Measurements from ENCODE around the gene ANXA6. TPM values are rescaled to one million over a fixed set of nuclear protein-coding genes. Genes with fewer than 3 reads are reported as not detected.

The ANXA6 gene
- total and polyA plus RNA-seq, 2 experiments from 2014 or later = 122 to 152 TPM

DNA sequence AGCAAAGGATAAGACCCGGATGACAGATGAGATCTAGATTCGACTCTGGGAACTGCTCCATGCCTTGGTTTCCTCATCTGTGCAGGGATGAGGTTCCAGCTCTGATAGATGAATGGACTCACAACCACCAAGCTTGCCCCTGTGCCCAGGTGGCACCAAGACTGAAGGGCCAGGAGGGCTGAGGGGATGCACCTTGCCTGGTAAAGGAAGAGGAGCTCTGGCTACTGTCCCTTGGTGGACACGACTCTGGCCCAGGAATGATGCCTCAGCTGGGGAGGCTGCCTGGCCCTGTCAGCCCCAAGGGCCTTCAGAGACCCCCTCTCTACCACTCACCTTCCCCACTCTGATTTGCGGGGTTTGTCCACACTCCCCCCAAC is 24.9 kb upstream of the ANXA6 start:
- no peak overlapping the region for H3K4me2 ChIP-seq
- no peaks in the 10 kb centered on the region for H3K9me2 ChIP-seq (replicated peaks; ENCODE audit: insufficient read depth)
- H3K4me1 ChIP-seq (ENCODE audit: insufficient read depth) = peaks cover 7% of the 10 kb centered on the region
- H2AFZ ChIP-seq = no peak overlapping the region
- no peaks in the 10 kb centered on the region for H3K27me3 ChIP-seq
- no peaks in the 10 kb centered on the region for H3K79me2 ChIP-seq
- H3K36me3 ChIP-seq (replicated peaks; ENCODE audit: insufficient read depth, low read depth) = no peaks in the 10 kb centered on the region
- H4K20me1 ChIP-seq (ENCODE audit: insufficient read depth, poor library complexity, severe bottlenecking) = no peaks in the 10 kb centered on the region
- no peak overlapping the region for H3K4me3 ChIP-seq
- no peaks in the 10 kb centered on the region for H3K9me3 ChIP-seq (ENCODE audit: low read depth)
- DNase-seq (ENCODE audit: low spot score) = no peak
- H3K27ac ChIP-seq = no peak overlapping the region
- no peak for TF ChIP-seq EZH2 (IDR thresholded peaks at IDR 0.05; ENCODE audit: borderline replicate concordance)
- TF ChIP-seq, protein P1, sequence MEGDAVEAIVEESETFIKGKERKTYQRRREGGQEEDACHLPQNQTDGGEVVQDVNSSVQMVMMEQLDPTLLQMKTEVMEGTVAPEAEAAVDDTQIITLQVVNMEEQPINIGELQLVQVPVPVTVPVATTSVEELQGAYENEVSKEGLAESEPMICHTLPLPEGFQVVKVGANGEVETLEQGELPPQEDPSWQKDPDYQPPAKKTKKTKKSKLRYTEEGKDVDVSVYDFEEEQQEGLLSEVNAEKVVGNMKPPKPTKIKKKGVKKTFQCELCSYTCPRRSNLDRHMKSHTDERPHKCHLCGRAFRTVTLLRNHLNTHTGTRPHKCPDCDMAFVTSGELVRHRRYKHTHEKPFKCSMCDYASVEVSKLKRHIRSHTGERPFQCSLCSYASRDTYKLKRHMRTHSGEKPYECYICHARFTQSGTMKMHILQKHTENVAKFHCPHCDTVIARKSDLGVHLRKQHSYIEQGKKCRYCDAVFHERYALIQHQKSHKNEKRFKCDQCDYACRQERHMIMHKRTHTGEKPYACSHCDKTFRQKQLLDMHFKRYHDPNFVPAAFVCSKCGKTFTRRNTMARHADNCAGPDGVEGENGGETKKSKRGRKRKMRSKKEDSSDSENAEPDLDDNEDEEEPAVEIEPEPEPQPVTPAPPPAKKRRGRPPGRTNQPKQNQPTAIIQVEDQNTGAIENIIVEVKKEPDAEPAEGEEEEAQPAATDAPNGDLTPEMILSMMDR (IDR thresholded peaks at IDR 0.05; ENCODE audit: poor library complexity) = no peak
- TF ChIP-seq EZH2phosphoT487 (IDR thresholded peaks at IDR 0.05; ENCODE audit: low read depth, severe bottlenecking, unreplicated experiment) = no peak
- WGBS (ENCODE audit: low lambda C conversion rate, missing lambda C conversion rate) = 86% methylated on average over 4 of the region's 4 CpGs

GRCh38 chr5:151181818-151182523 is 24.4 kb upstream of the ANXA6 start:
- H3K4me1 ChIP-seq (ENCODE audit: insufficient read depth) = peaks cover 7% of the 10 kb centered on the region
- H4K20me1 ChIP-seq (ENCODE audit: insufficient read depth, poor library complexity, severe bottlenecking) = no peaks in the 10 kb centered on the region
- no peak for TF ChIP-seq EZH2 (IDR thresholded peaks at IDR 0.05; ENCODE audit: borderline replicate concordance)
- TF ChIP-seq, protein P1 (IDR thresholded peaks at IDR 0.05; ENCODE audit: poor library complexity) = no peak
- no peak for TF ChIP-seq EZH2phosphoT487 (IDR thresholded peaks at IDR 0.05; ENCODE audit: low read depth, severe bottlenecking, unreplicated experiment)
- no peak overlapping the region for H3K4me3 ChIP-seq
- no peak overlapping the region for H2AFZ ChIP-seq
- no peak for DNase-seq (ENCODE audit: low spot score)
- no peaks in the 10 kb centered on the region for H3K9me2 ChIP-seq (replicated peaks; ENCODE audit: insufficient read depth)
- WGBS (ENCODE audit: low lambda C conversion rate, missing lambda C conversion rate) = 75% methylated on average over 4 of the region's 4 CpGs
- no peak overlapping the region for H3K4me2 ChIP-seq
- no peaks in the 10 kb centered on the region for H3K79me2 ChIP-seq
- H3K36me3 ChIP-seq (replicated peaks; ENCODE audit: insufficient read depth, low read depth) = no peaks in the 10 kb centered on the region
- no peaks in the 10 kb centered on the region for H3K9me3 ChIP-seq (ENCODE audit: low read depth)
- no peak overlapping the region for H3K27ac ChIP-seq
- no peaks in the 10 kb centered on the region for H3K27me3 ChIP-seq

GRCh38 chr5:151180291-151180690 is 22.7 kb upstream of the ANXA6 start:
- H3K79me2 ChIP-seq = no peaks in the 10 kb centered on the region

More at GRCh38 chr5:151180291-151180690, 22.7 kb upstream of the ANXA6 start:
- no peaks in the 10 kb centered on the region for H3K36me3 ChIP-seq (replicated peaks; ENCODE audit: insufficient read depth, low read depth)
- H3K27ac ChIP-seq = no peak overlapping the region
- H3K4me1 ChIP-seq (ENCODE audit: insufficient read depth) = peaks cover 7% of the 10 kb centered on the region
- no peak overlapping the region for H2AFZ ChIP-seq
- no peak for DNase-seq (ENCODE audit: low spot score)
- TF ChIP-seq, protein P1 (IDR thresholded peaks at IDR 0.05; ENCODE audit: poor library complexity) = no peak
- no peak for TF ChIP-seq EZH2phosphoT487 (IDR thresholded peaks at IDR 0.05; ENCODE audit: low read depth, severe bottlenecking, unreplicated experiment)
- no peak for TF ChIP-seq EZH2 (IDR thresholded peaks at IDR 0.05; ENCODE audit: borderline replicate concordance)
- H3K4me2 ChIP-seq = no peak overlapping the region
- H3K9me2 ChIP-seq (replicated peaks; ENCODE audit: insufficient read depth) = no peaks in the 10 kb centered on the region
- 94% methylated on average over 6 of the region's 6 CpGs for WGBS (ENCODE audit: low lambda C conversion rate, missing lambda C conversion rate)
- H3K4me3 ChIP-seq = no peak overlapping the region
- H3K9me3 ChIP-seq (ENCODE audit: low read depth) = no peaks in the 10 kb centered on the region
- no peaks in the 10 kb centered on the region for H4K20me1 ChIP-seq (ENCODE audit: insufficient read depth, poor library complexity, severe bottlenecking)
- no peaks in the 10 kb centered on the region for H3K27me3 ChIP-seq
